AG10803 (cell line): ENCODE measurements around the gene GNB1L.

Experiments
- DNase-seq: peaks from one replicate; pipeline ENCODE4 v3.0.0; 2010; ENCODE audit warnings: low read depth
- H3K4me3 ChIP-seq: 2 replicates; pipeline ENCODE4 v1.5.1; 2011; ENCODE audit warnings: mild to moderate bottlenecking, low read length, control low read depth
- TF ChIP-seq, protein P1 (sequence below): conservative IDR thresholded peaks from 2 replicates; pipeline ENCODE4 v1.5.1; 2011; ENCODE audit warnings: mild to moderate bottlenecking, low read length, control low read depth, inconsistent platforms

The GNB1L gene

DNA sequence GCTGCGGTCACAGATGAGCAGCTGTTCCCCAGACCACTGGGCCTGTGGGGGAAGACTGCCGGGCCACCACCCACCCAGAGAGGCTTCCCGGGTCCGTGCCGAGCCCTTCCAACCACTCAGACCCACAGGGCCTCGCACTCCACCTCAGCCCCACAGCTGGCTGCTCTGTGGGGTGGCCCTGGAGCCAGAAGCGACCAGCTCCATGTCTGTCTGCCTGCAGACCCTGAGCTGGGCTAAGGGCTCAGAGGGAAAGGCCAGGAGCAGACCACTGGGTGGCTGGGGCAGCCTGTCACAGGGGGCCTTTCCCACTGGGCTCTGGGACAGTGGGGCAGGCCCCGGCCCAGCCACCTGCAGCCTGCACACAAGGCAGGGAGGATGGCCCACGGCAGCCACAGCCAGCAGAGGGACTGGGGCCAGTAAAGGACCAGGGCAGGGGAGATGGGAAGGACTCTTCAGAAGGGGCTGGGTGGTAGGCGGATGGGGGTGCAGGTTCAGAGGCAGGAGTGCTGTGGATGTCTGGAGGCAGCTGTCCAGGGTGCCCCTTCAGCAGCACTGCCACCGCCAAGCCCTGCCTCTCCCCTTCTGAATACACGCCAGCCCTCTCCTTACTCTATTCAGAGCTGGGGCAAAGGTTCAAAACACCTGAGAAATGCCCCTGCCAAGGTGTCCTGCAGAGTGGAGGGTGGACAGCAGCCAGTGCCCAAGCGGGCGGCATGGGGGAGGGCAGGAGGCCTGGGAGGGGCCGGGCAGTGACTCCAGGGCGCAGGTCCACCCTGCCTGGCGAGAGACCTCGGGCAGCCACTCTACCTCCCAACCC is 32.2 kb downstream of the GNB1L start:
- H3K4me3 ChIP-seq: no peak overlapping the region
- no peak for DNase-seq
- TF ChIP-seq, protein P1, sequence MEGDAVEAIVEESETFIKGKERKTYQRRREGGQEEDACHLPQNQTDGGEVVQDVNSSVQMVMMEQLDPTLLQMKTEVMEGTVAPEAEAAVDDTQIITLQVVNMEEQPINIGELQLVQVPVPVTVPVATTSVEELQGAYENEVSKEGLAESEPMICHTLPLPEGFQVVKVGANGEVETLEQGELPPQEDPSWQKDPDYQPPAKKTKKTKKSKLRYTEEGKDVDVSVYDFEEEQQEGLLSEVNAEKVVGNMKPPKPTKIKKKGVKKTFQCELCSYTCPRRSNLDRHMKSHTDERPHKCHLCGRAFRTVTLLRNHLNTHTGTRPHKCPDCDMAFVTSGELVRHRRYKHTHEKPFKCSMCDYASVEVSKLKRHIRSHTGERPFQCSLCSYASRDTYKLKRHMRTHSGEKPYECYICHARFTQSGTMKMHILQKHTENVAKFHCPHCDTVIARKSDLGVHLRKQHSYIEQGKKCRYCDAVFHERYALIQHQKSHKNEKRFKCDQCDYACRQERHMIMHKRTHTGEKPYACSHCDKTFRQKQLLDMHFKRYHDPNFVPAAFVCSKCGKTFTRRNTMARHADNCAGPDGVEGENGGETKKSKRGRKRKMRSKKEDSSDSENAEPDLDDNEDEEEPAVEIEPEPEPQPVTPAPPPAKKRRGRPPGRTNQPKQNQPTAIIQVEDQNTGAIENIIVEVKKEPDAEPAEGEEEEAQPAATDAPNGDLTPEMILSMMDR: no peak

DNA sequence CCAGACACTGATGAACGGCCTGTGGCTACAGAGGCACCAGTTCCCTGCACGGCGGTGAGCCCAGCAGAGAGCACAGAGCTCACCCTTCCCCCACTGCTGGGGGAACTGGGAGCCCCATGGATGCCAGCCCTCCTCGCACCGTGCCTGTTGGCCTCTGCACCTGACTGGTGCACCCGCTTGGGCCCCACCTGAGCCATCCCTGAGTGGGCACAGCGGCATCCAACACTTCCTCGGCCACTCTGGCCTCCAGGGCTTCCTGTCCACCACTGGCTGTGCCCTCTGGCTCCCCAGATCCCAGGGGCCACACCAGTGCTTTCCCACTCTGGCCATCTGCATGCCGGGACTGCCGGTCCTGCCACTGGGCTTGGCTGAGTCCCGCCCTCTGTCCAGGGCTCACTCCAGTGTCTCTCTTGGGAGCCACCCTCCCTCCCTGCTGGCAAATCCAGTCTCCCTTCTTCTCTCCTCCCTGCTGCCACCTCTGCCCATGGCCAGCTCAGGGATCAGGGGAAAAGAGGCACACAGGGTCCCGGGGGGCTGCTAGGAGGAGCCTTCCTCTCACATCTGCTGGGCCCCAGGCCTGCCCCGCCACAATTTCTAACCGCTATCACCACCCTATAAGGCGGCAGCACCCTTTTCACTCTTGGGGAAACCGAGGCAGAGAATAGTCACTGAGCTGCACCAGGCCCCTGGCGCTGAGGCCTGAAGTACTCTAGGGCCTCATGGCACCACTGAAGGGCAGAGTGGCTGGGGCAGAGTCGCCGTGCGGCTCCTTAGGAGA is 33.0 kb downstream of the GNB1L start:
- no peak for DNase-seq
- no peak overlapping the region for H3K4me3 ChIP-seq
- TF ChIP-seq, protein P1: no peak

DNA sequence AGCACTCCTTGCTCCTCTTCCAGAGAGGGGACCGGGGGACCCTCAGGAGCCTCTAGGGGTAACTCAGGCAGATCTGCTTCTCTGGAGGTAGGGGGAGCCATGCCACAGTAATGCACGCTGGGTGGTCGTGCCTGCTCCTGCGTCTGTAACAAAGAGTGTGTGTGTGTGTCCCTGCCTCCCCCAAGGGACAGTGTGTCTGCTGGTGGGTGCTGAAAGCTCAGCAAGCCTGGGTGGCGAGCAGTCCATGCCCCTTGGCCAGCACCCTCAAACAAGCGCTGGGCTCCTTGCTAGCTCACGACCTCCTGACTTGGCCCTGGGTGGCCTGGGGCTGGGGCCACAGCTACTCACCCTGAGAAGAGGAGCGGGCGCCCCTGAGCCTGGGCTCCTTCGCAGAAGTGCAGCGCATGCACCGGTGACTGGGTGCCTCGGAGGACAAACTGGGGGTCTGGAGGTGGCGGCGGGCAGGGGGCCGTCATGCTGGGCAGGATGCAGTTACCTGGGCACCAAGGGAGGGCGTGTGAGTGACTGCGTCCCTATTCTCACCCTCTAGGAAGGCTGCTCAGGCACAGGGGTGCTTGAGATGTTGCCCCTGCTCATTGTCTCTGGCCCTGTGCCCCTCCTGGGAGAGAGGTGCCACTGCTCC is 33.7 kb downstream of the GNB1L start:
- no peak for DNase-seq
- no peak overlapping the region for H3K4me3 ChIP-seq
- TF ChIP-seq, protein P1: no peak

DNA sequence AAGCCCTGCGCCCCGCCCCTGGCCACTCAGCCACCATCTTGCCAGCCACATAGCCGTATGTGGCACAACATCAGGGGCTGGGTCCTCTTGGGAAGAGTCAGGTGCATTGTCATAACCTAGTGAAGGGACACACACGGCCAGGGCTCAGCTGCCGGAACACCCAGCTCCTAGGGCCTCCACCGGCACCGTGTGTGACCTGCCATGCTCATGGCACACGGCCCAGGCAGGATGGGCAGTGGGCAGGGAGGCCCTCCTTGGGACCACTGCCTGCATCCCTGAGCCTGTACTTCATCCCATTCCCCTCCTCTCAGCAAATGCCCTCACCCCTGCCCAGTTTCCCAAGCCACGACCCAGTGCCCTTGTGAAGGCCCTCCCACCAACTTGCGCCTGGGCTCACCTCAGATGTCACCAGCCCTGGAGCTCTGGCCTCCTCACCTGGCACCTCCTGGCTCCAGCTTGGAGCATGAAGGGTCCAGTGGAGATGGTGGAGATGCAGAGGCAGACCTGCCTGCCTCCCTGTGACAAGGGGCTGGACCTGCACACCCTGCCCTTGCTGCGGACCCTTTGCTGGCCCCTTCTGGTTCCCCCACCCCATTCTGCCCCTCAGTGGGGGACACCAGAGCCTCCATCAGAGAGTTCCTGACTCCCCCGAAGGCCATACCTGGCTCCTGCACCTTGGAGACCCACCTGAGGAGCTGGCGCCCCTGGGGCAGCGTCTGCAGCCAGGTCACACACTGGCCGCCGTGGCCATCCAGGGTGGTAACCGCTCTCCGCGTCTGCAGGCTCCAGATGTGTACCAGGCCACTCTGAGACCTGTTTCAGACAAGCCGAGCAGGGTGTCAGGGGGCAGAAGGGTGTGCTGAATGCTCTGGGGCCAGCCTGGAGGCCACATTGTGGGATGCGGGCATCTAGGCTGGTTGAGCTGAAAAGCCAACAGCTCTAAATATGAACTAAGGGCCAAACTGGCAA is 34.5 kb downstream of the GNB1L start:
- TF ChIP-seq, protein P1: no peak
- DNase-seq: no peak
- no peak overlapping the region for H3K4me3 ChIP-seq

DNA sequence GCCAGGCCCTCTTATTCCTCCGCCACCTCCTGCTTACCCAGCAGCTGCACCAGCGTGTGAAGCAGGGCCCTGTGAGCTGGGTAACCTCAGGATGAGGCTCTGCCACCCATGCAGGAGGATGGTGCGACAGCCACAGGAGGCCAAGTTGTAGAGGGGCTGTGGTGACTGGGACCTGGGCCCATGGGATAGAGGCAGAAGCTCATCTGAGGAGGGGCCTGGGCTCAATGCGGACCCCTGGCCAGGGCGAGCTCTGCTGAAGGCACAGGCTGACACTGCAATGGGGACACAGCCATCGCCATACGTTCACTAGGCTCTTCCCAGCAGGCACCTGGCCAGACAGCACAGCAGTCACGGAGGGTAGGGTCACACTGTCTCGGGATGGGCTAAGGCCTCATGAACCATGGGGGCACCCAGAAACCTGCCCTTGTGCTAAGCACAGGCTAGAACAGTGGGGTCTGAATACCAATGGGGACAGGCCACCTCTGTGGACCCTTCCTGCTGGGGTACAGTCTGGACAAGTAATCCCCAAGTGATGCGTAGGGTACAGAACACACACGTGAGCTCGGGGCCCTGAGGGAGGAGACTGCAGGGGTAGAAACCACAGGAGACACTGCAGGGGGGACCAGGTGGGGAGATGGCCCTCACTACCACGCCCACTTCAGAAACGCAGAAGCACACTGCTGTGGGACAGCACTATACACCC is 35.3 kb downstream of the GNB1L start:
- H3K4me3 ChIP-seq: no peak overlapping the region
- DNase-seq: no peak
- TF ChIP-seq, protein P1: no peak
